ENCODE measurements around the gene BYSL. TPM values are rescaled to one million over a fixed set of nuclear protein-coding genes. Genes with fewer than 3 reads are reported as not detected.

The BYSL gene
- total RNA-seq, 2 donors from 2014 or later = 48.3 to 73.9 TPM

DNA sequence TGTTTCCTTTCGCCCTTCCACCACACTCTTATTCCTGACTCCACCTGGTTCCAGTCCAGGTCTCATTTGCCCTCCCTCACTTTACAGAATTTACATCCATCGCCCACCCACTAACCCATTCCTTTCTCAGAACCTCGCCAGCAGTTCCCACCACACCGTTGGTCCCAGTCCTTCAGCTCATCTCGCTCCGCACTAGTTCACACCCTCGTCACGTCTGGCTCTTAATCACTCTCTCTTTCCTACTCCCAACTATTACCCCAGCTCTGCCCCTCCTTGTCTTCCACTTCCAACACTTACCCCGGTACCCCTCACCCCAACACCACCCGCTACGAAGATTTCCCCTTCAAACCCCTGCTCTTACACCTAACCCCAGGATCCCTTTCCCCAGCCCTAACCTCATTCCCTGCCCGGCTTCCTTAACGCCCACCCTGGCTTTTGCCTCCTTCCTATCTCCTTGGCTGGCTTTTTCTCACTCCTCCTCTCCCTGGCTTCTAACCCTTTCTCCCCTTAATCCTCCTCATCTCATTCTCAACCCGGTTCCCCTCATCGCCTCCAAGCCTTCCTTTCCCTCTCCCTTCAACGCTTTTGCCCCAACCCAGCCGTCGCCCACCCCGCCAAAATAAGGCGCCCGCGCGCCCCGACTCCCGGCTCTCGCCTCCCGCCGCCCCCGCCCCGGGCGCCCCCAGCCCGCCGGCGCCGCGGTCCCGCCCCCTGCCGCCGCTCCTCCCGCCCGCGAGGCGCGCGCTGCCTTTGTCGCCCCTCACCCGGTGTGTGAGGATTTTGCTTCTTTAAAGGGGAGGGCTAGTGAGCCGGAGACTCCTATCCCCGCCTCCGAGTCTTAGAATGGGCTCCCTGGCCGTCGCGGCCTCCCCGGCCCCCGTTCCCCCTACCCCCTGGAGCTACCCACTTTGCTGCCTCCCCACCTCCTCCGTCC lies 26.7 kb upstream of the BYSL start:
- no peaks in the 10 kb centered on the region for H3K36me3 Mint-ChIP-seq
- peak; percentile 46 to 55 for ATAC-seq
- no peak overlapping the region for H3K27ac Mint-ChIP-seq
- H3K27me3 Mint-ChIP-seq = no peaks in the 10 kb centered on the region
- peaks cover 9 to 11% of the 10 kb centered on the region in 2 donors for H3K4me1 Mint-ChIP-seq (ENCODE audit: low read depth in 2 of 2)
- no peak for DNase-seq (ENCODE audit: low spot score)
- H3K4me3 Mint-ChIP-seq = no peak overlapping the region
- no peaks in the 10 kb centered on the region for H3K9me3 Mint-ChIP-seq

DNA sequence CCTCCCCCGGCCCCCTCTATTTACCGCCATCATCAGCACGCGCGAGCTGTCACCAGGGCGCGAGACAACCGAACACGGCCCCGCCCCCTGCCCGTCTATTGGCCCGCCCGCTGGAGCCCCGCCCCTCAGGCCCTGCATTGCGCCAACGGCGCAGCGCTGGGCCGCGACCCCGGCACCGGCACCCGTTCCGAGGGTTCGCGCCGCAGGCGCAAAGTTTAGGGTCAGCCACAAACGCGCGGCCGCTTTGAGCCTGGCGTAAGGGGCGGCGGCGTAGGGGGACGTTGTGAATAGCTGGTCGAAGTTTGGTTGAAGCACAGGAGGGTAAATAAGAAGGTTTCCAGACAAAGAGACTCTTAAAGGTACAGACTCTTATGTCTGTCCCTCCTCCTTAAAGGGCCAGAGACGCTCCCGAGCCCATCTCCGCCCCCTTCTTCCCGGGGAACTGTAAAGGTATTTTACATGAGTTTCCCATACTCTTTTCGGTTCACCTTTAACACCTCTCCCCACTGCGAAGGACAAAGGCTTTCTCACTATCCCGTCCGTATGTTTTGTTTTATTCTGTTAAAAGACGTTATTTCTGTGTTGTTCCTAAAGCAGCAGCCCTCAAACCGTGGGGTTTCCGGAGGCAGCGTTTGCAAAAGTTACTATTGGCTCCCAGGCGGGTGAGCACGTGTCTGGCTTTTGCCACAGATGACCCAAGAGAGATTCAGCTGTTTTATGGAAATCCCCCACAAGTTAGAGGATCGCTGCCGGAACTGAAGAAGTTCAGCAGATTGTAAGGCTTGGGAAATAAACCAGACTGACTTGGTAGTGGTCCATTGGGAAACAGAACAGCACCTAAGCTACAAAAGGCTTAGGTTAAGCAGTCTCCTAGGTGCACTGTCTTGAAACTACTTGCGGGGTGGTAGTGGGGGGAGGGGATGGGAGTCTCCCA lies 25.7 kb upstream of the BYSL start, which contains the start of gene USP49:
USP49 (minus strand) TSS at position 76 of the 934 bp plus-strand sequence. CDS start 88,392 bp downstream, outside the sequence.
- H3K27ac Mint-ChIP-seq = no peak within 1 kb of the TSS
- H3K36me3 Mint-ChIP-seq = no peaks in the 10 kb centered on the region
- peaks cover 9 to 11% of the 10 kb centered on the region in 2 donors for H3K4me1 Mint-ChIP-seq (ENCODE audit: low read depth in 2 of 2)
- H3K9me3 Mint-ChIP-seq = no peaks in the 10 kb centered on the region
- no peak within 1 kb of the TSS for H3K4me3 Mint-ChIP-seq
- ATAC-seq = peak; percentile 97 to 98
- no peaks in the 10 kb centered on the region for H3K27me3 Mint-ChIP-seq
- peak; percentile 92 for DNase-seq (ENCODE audit: low spot score)

DNA sequence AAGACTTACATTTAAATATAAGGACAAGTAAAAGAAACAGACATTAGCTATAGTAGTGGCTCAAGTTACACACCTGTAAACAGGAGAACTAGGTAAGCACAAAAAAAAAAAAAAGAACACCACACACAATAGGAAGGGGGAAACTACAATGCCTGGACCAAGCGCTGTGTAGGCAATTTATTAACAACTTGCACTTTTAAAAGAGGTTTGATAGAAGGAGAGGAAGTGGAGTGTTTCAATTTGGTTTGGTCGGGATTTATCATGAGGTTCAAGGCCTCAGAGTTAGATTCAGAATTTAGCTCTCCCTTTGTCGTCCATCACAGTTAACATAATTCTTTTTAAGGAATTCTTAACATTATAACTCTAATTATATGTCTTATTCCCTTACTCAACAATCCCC lies 25.0 kb upstream of the BYSL start:
- H3K4me1 Mint-ChIP-seq (ENCODE audit: low read depth in 2 of 2) = peaks cover 9 to 11% of the 10 kb centered on the region in 2 donors
- ATAC-seq (no peak), DNase-seq (ENCODE audit: low spot score) (no peak)
- H3K9me3 Mint-ChIP-seq = no peaks in the 10 kb centered on the region
- H3K27ac Mint-ChIP-seq = no peak overlapping the region
- H3K36me3 Mint-ChIP-seq = no peaks in the 10 kb centered on the region
- H3K4me3 Mint-ChIP-seq = no peak overlapping the region
- no peaks in the 10 kb centered on the region for H3K27me3 Mint-ChIP-seq

DNA sequence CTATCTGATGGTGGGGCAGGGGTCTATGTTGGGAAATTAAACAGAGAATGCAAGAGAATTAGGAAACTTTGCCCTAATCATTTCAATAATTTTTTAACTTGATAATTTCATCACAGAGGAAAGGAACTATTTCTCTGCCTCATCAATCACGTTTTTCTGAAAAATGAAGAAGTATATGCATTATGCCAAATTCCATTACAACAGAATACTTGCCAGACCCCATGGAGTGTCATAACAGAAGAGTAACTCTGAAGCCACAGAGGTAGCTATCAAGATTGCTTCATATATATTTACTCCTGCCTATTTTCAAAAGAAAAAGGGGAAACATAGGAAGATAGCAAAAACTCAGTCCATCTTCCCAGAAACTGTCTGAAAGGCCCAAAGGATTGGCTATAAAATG lies 20.4 kb upstream of the BYSL start:
- Mint-ChIP-seq H3K9me3 (no peaks in the 10 kb centered on the region), H3K4me3 (no peak overlapping the region), H3K4me1 (ENCODE audit: low read depth in 2 of 2) (peaks cover 15 to 19% of the 10 kb centered on the region in 2 donors), H3K27ac (no peak overlapping the region), H3K36me3 (no peaks in the 10 kb centered on the region), H3K27me3 (no peaks in the 10 kb centered on the region)
- DNase-seq (ENCODE audit: low spot score) (no peak), ATAC-seq (no peak)

DNA sequence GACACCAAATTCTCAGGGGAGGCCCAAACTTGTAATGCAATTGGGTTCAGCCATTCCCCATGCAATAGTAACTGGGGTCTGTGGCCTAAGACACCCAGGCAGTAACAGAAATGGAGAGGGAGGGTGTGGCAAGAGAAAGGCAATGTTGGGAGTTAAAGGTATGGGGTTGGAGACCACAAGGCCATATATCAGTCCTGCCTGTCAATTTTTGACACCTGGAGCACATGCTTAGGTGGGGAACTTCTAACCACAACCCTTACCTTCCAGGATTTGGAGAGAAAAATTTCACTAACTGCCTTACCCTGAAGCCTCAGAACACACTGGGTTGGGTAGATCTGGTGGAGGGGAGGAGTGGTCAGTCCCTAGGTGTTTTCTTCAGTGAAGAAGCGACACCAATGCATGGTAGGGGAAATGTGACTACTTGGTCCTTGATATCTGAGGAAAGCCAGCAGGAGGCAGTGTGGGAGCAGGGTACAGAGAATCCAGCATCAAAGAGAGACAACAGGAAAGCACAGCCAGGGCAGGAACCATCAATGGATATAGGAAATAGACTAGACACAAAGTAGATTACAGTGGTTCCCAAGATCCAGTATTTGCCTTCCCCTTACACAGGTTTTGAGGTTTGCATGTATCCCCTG lies 19.3 kb upstream of the BYSL start:
- Mint-ChIP-seq H3K9me3 (no peaks in the 10 kb centered on the region), H3K36me3 (peaks cover 6% of the 10 kb centered on the region), H3K27ac (peak overlapping the region in 1 of 2 donors; percentile 78), H3K4me1 (ENCODE audit: low read depth in 2 of 2) (peaks cover 14% of the 10 kb centered on the region in 2 donors), H3K4me3 (no peak overlapping the region), H3K27me3 (no peaks in the 10 kb centered on the region)
- peak in 1 of 2 donors; percentile 77 for ATAC-seq
- no peak for DNase-seq (ENCODE audit: low spot score)

DNA sequence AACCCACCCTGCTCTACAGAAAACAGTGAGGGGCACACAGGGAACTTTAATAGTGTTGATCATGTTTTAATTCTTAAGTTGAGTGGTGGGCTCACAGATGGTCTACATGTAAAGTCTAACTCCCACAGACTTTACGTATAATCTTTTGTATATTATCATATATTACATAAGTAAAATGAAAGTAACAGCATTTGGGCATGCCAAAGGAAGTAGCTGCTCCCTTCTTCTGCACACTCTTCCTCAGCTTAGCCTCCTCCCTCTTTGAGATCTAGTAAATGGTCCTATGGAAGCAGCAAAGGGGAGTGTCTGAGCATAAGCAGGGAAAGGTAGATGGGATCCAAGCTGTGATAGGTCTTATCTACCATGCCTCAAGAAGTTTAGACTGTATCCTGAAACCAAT lies 11.6 kb upstream of the BYSL start:
- DNase-seq (ENCODE audit: low spot score) = no peak
- H3K4me3 Mint-ChIP-seq = no peak overlapping the region
- H3K27ac Mint-ChIP-seq = peak overlapping the region in 1 of 2 donors; percentile 59

DNA sequence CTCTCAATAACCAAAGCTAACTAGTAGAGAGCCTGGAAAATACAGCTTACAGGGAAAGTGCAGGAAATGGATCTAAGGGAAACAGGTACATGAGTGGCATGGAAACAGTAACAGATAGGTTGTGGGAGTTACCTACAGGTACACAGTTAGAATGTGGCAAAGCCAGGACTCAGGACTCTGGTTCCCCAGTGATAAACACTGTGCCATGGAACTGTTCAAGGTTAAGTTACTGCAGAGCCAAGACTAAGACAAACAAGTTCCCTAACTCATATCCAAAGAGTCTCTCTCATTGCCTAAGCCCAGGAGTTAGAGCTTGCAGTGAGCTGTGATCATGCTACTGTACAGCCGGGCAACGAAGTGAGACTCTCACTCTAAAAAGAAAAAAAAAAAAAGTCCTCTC lies 7.0 kb upstream of the BYSL start:
- H3K4me3 Mint-ChIP-seq = no peak overlapping the region
- no peaks in the 10 kb centered on the region for H3K9me3 Mint-ChIP-seq
- H3K36me3 Mint-ChIP-seq = peaks cover 6% of the 10 kb centered on the region
- DNase-seq (ENCODE audit: low spot score) (no peak), ATAC-seq (no peak)
- H3K27ac Mint-ChIP-seq = no peak overlapping the region
- H3K4me1 Mint-ChIP-seq (ENCODE audit: low read depth in 2 of 2) = peaks cover 23 to 27% of the 10 kb centered on the region in 2 donors
- H3K27me3 Mint-ChIP-seq = no peaks in the 10 kb centered on the region

More for the DNA sequence above, 11.6 kb upstream of the BYSL start:
- H3K36me3 Mint-ChIP-seq = peaks cover 22% of the 10 kb centered on the region
- peaks cover 16 to 25% of the 10 kb centered on the region in 2 donors for H3K4me1 Mint-ChIP-seq (ENCODE audit: low read depth in 2 of 2)
- H3K9me3 Mint-ChIP-seq = no peaks in the 10 kb centered on the region
- no peak for ATAC-seq
- no peaks in the 10 kb centered on the region for H3K27me3 Mint-ChIP-seq

DNA sequence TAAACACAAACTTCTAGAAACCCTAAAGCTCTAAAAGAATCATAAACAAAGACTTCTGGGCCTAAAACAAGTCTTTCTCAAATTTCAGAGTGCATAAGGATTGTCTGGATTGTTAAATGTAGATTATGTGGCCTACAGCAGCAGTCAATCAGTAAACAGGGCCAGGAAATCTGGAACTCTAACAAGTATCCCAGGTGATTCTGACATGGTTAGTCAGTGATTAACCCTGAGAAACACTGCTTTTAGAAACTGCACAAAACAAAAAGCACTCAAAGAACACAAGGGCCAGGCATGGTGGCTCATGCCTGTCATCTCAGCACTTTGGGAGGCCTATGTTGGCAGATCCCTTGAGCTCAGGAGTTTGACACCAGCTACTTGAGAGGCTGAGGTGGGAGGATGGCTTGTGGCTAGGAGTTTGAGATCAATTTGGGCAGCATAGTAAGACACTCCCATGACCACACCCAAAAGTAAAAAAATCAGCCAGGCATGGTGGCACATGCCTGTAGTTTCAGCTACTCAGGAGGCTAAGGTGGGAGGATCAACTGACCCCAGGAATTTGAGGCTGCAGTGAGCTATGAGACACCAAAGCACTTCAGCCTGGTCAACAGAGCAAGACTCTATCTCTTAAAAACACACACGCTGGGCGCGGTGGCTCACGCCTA lies 6.3 kb upstream of the BYSL start:
- Mint-ChIP-seq H3K9me3 (no peaks in the 10 kb centered on the region), H3K36me3 (peaks cover 6% of the 10 kb centered on the region), H3K27me3 (no peaks in the 10 kb centered on the region), H3K4me1 (ENCODE audit: low read depth in 2 of 2) (peaks cover 23 to 25% of the 10 kb centered on the region in 2 donors), H3K27ac (no peak overlapping the region), H3K4me3 (no peak overlapping the region)
- DNase-seq (ENCODE audit: low spot score) = no peak
- no peak for ATAC-seq

DNA sequence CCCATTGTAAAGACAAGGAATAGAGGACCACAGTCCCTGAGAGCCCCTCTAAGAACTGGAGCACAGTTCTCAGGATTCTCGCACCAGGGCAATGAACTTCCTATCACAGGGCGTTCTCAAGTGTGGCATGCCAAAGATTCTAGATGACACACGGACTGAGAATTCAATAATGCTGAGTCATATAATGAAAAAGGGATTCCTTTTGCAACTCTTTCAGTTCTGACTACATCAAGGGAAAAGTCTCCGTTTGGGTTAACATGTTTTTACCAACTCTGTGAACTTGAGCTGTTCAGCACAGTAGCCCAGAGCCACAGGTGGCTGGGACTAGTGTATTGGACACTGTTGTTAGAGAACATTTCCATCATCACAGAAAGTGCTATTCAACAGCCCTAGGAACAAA lies 3.8 kb upstream of the BYSL start:
- no peaks in the 10 kb centered on the region for H3K9me3 Mint-ChIP-seq
- H3K4me1 Mint-ChIP-seq (ENCODE audit: low read depth in 2 of 2) = peaks cover 34 to 41% of the 10 kb centered on the region in 2 donors
- no peak for DNase-seq (ENCODE audit: low spot score)
- peak overlapping the region; percentile 29 to 59 for H3K27ac Mint-ChIP-seq
- peak overlapping the region; percentile 61 for H3K4me3 Mint-ChIP-seq
- H3K36me3 Mint-ChIP-seq = peaks cover 8% of the 10 kb centered on the region
- H3K27me3 Mint-ChIP-seq = no peaks in the 10 kb centered on the region
- ATAC-seq = peak in 1 of 2 donors; percentile 28

DNA sequence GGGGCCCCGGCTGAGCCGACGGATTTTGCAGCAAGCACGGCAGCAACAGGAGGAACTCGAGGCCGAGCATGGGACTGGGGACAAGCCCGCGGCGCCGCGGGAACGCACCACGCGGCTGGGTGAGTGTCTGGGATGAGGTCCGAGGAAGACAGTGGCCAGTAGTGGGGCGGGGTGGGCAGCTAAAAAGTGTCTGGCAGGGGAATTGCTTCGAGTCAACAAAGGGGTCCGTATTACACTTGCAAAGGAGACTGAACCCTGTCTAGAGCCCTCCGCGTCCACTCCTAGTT lies 356 bp downstream of the BYSL start:
- Mint-ChIP-seq H3K4me1 (ENCODE audit: low read depth in 2 of 2) (peaks cover 45 to 62% of the 10 kb centered on the region in 2 donors), H3K4me3 (peak overlapping the region; percentile 88), H3K27ac (peak overlapping the region; percentile 98), H3K9me3 (no peaks in the 10 kb centered on the region), H3K36me3 (peaks cover 22% of the 10 kb centered on the region), H3K27me3 (no peaks in the 10 kb centered on the region)
- ATAC-seq = peak; percentile 21 to 31
- DNase-seq (ENCODE audit: low spot score) = no peak

DNA sequence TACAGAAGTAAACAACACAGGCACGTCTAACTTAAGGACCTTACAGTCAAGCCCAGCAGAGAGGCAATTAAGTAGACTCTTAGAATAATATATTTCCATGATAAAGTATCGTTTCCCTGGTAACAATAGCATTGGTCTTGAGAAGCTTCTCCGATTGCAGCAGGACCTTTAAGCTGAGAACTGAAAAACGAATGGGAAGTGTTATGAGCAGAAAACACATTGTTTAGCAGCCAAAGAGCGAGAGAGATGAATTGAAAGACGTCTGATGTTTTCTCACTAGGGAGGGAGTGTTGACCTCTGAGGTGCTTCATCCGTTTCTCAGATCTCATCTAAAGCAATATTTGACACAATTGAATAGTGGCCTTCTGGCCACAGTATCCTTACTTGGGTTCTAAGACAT lies 855 bp downstream of the BYSL start:
- H3K4me1 Mint-ChIP-seq (ENCODE audit: low read depth in 2 of 2) = peaks cover 46 to 62% of the 10 kb centered on the region in 2 donors
- H3K27ac Mint-ChIP-seq = peak overlapping the region; percentile 98
- peaks cover 22% of the 10 kb centered on the region for H3K36me3 Mint-ChIP-seq
- ATAC-seq = no peak
- no peaks in the 10 kb centered on the region for H3K27me3 Mint-ChIP-seq
- no peaks in the 10 kb centered on the region for H3K9me3 Mint-ChIP-seq
- DNase-seq (ENCODE audit: low spot score) = no peak
- H3K4me3 Mint-ChIP-seq = peak overlapping the region; percentile 88

DNA sequence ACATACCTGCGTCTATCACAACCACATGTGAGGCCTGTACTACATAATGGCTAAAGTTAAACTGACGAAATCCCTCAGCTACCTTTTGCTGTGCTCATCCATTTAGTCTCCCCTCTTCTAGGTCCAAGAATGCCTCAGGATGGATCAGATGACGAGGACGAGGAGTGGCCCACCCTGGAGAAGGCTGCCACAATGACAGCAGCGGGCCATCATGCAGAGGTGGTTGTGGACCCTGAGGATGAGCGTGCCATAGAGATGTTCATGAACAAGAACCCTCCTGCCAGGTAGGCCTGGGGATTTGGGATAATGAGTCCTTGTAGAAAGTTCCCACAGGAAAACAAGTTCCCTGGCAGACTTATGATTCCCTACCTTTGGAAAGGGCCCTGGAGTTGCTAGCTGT lies 6.0 kb downstream of the BYSL start:
- peaks cover 51 to 59% of the 10 kb centered on the region in 2 donors for H3K4me1 Mint-ChIP-seq (ENCODE audit: low read depth in 2 of 2)
- no peaks in the 10 kb centered on the region for H3K27me3 Mint-ChIP-seq
- no peaks in the 10 kb centered on the region for H3K9me3 Mint-ChIP-seq
- DNase-seq (ENCODE audit: low spot score) = no peak
- H3K27ac Mint-ChIP-seq = peak overlapping the region; percentile 40 to 66
- H3K4me3 Mint-ChIP-seq = no peak overlapping the region
- peaks cover 38% of the 10 kb centered on the region for H3K36me3 Mint-ChIP-seq
- ATAC-seq = no peak

DNA sequence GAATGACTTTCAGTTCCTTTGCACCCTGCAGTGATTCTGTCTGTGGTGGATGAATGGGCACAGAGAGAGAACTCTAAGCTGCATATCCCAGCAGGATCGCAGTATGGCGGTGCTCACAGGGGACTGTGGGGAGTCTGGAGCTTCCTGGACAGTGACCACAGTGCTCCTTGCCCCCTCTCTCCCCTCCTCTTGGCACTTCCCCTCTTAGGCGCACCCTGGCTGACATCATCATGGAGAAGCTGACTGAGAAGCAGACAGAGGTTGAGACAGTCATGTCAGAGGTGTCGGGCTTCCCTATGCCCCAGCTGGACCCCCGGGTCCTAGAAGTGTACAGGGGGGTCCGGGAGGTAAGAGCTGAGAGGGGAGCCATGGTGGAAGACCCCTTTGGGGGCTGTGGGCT lies 8.6 kb downstream of the BYSL start:
- no peak overlapping the region for H3K4me3 Mint-ChIP-seq
- peak overlapping the region; percentile 40 to 66 for H3K27ac Mint-ChIP-seq
- no peaks in the 10 kb centered on the region for H3K9me3 Mint-ChIP-seq
- no peak for ATAC-seq
- peaks cover 39 to 53% of the 10 kb centered on the region in 2 donors for H3K4me1 Mint-ChIP-seq (ENCODE audit: low read depth in 2 of 2)
- DNase-seq (ENCODE audit: low spot score) = no peak
- no peaks in the 10 kb centered on the region for H3K27me3 Mint-ChIP-seq
- peaks cover 30% of the 10 kb centered on the region for H3K36me3 Mint-ChIP-seq
